HFF-Myc (cell line): ENCODE measurements around the gene IPMK.

Experiments
- DNase-seq: peaks from one replicate; pipeline ENCODE4 v3.0.0-alpha.2; 2011; ENCODE audit warnings: low read depth; ENCODE audit errors: extremely low read depth
- H3K4me3 ChIP-seq: replicated peaks from 2 replicates; pipeline ENCODE4 v1.5.1; 2011; ENCODE audit warnings: low read depth, mild to moderate bottlenecking, control low read depth, low read length
- TF ChIP-seq, protein P1 (sequence below): IDR thresholded peaks from 2 replicates; pipeline ENCODE4 v1.5.1; 2012; ENCODE audit warnings: mild to moderate bottlenecking, low read depth, low read length, control low read depth; ENCODE audit errors: missing control alignments

The IPMK gene

DNA sequence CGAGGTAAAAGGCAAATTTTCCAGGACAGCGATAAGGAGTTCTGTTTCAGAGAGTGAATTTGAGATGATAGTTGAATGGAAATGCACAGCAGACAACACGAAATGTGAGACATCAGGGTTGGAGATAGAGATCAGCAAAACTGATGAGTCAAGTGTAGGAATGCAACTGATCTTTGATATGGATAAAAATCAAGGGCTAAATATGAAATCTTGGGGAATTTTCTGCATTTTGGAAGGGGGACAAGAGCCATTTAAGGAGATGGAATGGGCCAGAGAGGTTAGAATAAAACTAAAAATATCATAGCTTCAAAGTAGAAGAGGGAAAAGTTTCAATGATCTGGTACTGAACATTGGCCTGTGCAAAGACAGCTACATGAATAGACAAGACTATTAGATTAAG is 12.8 kb upstream of the IPMK start:
- DNase-seq = no peak
- TF ChIP-seq, protein P1, sequence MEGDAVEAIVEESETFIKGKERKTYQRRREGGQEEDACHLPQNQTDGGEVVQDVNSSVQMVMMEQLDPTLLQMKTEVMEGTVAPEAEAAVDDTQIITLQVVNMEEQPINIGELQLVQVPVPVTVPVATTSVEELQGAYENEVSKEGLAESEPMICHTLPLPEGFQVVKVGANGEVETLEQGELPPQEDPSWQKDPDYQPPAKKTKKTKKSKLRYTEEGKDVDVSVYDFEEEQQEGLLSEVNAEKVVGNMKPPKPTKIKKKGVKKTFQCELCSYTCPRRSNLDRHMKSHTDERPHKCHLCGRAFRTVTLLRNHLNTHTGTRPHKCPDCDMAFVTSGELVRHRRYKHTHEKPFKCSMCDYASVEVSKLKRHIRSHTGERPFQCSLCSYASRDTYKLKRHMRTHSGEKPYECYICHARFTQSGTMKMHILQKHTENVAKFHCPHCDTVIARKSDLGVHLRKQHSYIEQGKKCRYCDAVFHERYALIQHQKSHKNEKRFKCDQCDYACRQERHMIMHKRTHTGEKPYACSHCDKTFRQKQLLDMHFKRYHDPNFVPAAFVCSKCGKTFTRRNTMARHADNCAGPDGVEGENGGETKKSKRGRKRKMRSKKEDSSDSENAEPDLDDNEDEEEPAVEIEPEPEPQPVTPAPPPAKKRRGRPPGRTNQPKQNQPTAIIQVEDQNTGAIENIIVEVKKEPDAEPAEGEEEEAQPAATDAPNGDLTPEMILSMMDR = no peak
- H3K4me3 ChIP-seq = 0 out of 2 replicates have a peak overlapping the region, but pooled peaks have one; percentile 6

DNA sequence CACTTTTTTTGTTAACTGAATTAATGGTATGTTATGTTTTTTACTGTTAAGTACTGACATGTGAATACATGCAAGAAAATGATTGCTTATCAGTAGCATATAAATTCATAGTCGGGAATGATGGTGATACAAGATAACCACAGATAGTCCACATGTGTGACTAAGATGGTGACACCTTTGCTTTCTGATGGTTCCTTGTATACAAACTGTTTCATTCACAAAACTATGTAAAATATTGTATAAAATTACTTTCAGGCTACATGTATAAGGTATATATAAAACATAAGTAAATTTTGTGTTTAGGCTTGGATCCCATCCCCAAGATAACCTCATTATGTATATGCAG is 11.2 kb upstream of the IPMK start:
- DNase-seq = no peak
- H3K4me3 ChIP-seq = no peak overlapping the region
- TF ChIP-seq, protein P1 = no peak

DNA sequence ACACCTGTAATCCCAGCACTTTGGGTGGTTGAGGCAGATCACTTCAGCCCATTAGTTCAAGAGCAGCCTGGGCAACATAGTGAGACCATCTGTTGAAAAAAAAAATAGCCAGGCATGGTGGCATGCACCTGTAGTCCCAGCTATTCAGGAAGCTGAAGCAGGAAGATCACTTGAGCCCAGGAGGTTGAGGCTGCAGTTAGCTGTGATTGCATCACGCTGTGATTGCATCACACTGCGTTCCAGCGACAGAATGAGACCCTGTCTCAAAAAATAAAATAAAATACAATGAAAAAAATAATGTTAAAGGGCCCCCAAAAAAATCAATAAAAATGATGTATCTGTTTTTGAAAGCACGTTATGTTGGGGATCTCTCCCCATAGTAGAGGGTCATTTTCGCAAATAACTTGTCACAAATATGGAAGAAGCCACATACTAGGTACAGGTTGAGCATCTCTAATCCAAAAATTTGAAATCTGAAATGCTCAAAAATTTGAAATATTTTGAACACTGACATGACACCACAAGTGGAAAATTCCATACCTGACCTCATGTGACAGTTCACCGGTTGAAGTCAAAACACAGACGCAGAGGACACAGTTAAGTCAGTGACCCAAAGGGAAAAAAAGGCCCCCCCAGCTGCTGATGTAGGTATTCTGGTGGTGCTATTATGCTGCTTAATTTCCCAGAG is 10.7 kb upstream of the IPMK start:
- TF ChIP-seq, protein P1 = no peak
- no peak overlapping the region for H3K4me3 ChIP-seq
- no peak for DNase-seq

DNA sequence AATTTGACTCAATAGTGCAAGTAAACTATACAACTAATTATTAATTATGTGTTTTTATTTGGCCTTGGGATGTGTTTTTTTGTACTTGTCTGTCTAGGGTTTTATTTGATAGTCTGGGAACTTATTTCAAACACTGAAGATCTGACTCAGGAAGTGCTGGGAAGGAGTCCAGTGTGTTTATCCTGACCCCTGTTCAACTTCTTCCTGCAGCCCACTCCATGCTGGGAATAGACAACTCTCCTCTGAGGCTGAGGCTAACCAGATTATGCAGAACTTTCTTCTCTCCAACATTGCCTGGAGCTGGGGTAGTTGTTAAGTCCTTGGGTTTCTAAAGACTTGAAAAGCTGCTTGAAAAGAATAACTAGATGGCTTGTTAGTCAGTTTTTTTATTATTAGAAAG is 8.2 kb upstream of the IPMK start:
- TF ChIP-seq, protein P1 = no peak
- no peak overlapping the region for H3K4me3 ChIP-seq
- no peak for DNase-seq

DNA sequence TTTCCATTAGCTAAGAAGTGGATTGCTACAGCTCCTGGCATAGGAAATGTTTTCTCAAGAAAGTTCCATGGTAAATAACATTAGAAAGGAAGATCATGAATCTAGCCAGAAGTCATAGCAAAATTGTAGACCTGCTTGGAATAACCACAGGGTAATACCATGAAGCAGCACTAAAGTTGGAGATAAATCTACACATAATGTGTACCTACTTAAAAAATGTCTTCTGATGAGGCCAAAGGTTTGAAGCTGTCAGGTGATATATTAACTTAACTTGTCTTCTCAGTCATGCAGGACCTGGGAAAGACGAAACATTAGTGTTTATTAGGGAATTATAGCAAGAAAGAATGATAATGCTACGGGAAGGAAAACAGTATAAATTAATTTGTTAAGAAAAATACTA is 7.6 kb upstream of the IPMK start:
- no peak for DNase-seq
- H3K4me3 ChIP-seq = no peak overlapping the region
- TF ChIP-seq, protein P1 = no peak

DNA sequence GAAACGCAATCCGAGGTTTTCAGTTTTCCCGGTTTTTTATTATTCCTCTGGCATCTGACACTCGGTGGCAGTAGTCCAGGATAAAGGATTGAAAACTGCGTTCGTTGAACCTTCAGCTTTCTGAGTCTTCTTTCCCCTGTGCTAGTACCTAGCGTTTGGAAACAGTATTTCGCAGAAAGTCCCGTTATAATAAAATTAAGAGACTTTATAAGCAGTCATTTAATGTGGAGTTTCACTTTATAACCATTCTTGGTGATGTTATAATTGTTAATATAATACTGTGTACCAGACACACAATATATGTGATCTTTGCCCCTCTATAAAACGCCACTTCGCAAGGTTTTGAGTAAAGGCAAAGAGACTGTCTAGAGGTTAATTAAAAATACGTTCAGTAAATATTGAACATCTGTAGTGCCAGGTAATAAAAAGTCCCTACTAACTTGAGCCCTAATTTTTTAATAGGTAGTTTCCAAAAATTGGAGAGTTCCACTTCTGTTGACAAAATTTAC is 2.1 kb upstream of the IPMK start:
- no peak for DNase-seq
- TF ChIP-seq, protein P1 = no peak

More for the DNA sequence above, 2.1 kb upstream of the IPMK start:
- peak overlapping the region; percentile 95 for H3K4me3 ChIP-seq
